Measurements from ENCODE around the gene GAS2. TPM values are rescaled to one million over a fixed set of nuclear protein-coding genes. Genes with fewer than 3 reads are reported as not detected.

The GAS2 gene
- polyA plus RNA-seq, 1 donor = 10.9 TPM

DNA sequence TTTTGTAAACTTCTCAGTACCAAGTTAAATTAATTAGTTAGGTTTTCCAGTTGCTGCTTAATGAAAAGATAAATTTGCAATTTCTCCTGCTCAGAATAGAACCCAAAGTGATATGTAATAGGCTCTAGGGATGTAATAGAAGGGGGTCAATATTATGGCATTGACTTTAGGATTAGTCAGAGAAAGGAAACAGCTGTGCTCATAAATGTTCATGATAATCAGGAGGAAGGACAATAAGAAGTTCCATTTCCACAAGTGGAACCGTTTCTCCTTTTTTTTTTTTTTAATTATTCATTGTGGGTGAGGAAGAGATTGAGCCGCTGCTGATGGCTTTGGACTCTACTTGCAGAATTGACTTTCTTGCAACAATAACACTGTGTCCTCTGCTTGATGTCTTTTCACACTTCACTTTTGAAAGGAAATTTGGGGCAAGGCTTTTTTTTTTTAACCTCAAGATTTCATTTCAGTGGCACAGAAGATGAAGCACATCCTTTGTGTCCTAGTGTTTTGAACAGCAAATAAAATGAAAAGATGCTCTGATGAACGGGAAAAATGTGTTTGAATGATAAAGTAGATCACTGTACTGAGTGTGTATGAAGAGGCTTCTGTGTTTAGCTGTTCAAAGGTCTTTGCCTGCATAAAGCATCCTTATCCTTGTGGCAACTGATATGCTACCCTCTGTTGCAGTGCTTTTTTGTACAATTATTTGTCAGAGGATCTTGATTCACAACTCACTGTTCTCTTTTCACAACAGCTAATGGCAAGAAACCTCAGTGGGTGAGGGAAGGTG is 62.4 kb downstream of the GAS2 start:
- no peak for DNase-seq (ENCODE audit: low read depth)

DNA sequence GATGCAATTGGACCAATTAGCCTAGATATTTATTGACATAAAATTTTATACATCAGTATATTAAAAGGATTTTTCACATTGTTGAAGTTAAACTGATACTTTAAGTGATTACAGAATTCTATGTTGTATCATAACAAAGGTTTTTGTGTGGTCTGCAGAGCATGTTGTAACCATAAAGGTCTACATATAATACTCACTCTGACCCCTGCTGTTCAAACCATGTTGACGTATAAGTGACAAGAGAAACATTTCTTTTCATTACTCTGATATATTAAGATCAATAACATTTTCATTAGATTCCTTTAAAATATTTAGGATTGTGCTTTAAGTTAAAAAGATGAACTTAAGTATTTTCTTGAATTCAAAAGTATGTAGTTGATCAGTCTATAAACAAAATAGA is 63.9 kb downstream of the GAS2 start:
- DNase-seq (ENCODE audit: low read depth) = no peak

DNA sequence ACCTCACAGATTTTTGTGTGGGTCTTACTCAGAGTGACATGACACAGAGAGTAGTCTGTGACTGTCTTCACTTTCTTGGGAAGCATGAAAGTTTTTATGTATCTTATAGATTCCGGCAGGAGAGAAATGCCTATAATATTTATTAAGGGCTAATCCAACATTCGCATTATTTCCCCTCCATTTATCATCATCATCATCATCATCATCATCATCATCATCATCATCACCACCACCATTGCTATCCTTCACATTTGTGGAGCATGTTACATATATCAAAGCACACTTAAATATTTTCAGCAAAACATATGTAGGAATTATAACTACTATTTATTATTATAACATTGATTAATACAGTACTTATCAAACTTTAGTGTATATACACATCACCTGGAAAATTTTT is 66.2 kb downstream of the GAS2 start:
- DNase-seq (ENCODE audit: low read depth) = no peak

DNA sequence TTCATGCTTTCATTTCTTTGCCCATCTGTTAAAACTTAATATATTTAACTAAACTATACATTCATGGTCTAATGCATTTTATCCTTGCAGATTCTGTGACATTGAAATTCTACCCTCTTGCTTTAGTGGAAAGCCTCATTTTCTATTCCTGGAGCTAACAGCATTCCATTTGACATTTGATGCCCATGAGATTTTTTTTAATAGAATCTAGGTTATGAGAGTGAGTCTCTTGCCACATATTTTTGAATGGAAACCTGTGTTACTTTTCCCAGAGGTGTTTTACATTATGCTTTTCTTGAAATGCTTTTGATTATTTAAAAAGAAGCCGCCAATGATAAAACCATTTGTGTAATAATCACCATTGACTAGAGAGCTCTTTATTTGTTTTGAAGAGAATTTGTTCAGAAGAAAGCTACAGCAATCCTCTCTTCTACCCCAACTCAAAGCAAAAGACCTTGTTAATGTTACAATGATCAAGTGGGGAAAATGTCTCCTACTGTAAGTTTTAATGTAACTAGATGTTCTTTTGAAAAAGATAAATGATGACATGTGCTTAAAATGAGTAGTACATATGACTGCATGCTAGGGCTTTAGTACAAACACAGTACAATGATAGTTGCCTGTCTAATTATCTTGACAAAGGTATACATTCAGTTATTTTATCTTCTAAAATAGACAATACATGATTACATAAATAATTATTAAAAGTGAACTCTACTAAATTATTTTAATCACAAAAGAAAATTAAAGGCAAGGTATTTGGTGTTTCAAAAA is 67.3 kb downstream of the GAS2 start:
- DNase-seq (ENCODE audit: low read depth) = no peak

DNA sequence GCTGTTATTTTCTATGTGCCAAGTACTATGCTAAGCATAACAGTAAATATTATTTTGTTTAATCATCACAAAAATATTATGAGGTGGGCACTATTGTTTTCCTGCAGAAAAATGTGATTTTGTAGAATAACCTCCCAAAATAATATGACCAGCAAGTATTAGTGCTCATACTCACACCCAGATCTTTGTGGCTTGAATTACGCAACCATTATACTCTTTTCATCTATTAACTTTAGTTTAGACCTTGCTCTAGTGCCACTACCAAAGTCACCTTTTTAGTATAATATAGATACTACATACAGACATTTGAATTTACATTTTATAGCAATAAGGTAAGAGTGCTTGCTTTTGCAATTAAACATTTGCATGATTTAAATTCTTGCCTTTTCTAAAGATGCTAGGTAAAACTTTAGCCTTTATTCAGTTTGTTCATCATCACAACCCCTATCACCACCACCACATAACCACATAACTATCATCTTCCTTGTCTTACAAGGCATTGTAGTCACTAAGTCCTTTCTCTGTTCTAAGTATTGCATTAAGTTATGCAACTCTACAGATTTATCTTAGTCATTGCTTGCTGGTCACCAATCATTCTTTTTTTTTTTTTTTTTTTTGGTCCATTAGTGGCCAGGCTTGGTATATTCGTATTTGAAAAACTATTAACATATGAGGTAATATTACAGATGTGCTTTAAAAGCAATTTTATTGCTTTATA is 68.4 kb downstream of the GAS2 start:
- DNase-seq (ENCODE audit: low read depth) = no peak

DNA sequence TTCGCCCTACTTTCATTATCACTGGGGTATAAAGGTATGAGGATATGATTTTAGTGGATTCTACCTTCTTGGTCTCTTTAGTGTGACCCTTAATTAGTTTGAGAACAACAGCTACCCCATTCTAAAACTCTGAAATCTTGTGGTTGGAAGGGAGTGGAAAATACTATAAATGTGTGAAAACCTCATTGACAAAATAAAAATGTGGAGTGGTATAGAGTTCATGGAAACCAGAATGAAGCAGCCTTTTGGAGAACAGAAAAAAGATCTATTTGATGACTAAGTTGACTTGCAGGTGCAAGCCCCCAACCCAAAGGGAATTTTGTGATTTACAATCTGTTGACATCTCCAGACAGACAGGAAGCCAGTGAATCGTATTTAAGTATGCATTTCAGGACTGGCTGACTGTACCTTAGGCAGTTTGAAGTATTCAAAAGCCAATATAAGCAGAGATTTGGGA is 75.8 kb downstream of the GAS2 start:
- DNase-seq (ENCODE audit: low read depth) = no peak

DNA sequence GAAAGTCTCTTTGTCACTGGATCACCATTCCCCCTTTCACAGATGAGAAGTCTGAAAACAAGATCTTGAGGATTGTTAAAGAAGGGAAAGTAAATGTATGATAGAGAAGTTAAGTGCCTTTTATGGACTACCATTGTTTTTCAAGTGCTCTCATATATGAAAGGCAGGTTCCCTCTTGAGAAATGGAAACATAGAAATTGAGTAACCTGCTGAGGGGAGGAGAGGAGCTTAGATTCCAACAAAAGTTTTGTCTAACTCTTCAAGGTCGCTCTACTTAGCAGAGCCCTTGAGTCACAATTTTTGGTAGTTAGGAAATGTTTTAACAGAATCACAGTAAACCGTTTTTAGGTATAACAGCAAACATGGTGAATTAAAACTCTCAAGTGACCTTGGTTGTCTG is 83.1 kb downstream of the GAS2 start:
- no peak for DNase-seq (ENCODE audit: low read depth)

DNA sequence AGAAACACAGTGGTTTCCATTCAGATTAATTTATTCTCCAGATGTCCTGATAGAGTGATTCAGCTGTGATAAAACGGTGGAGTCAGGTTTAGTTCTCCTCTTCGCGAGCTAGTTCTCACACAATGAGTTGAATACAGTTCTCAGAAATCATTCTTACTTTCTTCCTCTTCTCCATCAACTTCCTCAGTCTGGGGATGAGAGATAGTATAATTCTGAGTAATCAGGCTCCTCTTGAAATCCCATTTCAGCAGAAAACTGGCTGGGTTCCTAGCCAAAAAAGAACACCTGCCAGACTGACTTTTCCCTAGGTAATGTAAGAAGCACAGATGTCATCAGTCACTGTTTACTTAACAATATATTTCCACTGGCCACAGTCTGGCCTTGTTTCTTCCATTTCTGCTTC is 86.5 kb downstream of the GAS2 start:
- DNase-seq (ENCODE audit: low read depth) = no peak

DNA sequence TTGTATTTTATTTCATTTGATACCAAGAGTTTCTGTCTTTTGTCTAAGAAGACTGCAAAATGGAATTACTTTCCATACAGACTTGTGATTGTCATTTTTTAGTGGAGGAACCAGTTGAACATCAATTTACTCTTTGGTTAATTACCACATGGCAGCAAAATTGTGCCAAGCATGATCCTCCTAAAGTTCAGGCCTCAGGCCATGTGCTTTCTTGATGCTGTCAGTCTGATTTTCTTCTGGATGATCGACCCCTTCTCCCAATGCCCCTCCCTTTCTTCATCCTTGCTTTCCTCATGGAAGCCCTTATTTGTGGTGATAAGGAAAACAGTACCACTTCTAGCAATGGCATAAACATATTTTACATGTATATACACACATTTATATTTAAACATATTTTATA is 87.0 kb downstream of the GAS2 start:
- DNase-seq (ENCODE audit: low read depth) = no peak

DNA sequence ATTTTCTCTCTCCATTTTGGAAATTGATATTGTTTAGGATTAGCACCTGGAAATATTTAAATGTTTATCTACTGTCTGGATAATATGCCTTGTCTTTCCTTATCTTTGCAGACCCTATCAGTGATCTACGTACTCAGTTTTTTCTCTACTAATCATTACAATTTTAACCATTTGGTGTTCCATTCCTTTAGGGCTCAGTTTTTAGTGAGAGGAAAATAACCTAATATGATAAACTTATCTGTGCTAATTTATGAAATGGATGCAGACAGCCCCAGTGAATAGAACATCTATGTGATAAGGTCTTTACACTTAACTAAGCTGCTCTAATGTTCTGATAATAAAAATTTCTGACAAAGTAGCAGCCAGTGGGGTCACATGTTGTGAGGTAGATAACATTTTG is 94.7 kb downstream of the GAS2 start:
- DNase-seq (ENCODE audit: low read depth) = no peak

DNA sequence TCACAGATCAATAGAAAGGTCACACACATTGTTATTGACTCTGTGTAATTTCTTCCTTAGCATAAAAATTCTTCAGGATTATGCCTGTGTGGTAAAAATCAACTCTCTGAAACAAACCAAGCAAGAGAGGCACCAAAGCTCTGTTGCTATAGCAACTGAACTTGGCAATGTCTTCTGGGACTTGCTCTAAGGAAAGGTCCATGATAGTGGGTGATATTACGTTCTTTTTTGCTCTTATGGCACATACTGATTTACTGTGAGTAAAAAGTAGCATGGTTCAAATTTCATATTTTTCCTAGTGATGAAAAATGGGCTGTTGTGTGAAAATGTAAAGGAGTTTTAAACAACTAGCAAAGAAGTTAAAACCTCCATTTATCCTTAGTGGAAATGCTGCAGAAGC is 96.8 kb downstream of the GAS2 start:
- no peak for DNase-seq (ENCODE audit: low read depth)

DNA sequence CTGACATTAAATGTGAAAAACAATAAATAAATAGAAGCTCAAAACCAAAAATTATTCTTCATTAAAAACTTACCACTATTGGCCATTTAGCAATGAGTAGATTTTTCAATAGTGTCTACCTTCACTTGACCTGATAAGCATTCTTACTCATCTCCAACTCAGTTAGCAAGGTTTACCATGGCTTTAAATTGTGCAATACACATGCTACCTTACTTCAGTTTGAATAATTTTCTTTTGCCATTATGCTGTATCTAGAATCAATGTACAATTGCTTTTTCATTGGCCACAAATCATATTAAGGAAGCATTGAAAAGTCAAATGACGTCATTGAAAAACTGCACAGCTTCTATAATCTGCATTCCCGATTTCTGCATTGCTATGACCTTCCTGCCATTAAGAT is 98.3 kb downstream of the GAS2 start:
- DNase-seq (ENCODE audit: low read depth) = no peak

DNA sequence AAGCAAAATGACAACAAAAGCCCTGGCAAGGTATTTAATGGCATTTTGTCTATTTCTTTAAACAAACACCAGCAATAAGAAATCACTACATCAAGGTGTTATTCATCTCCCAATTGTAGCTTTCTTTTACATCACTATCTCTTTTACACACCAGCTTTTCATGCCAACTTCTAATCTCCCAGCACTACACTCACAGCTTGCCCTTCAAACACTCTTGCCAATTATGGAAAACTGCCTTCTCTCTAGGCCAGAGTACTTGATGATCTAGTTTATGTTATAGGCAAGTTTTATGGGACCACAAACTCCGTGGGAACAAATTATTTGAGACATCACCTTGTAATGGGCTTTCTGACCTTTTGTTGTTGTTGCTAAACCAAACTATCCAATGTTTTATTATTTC is 101.9 kb downstream of the GAS2 start:
- DNase-seq (ENCODE audit: low read depth) = no peak

DNA sequence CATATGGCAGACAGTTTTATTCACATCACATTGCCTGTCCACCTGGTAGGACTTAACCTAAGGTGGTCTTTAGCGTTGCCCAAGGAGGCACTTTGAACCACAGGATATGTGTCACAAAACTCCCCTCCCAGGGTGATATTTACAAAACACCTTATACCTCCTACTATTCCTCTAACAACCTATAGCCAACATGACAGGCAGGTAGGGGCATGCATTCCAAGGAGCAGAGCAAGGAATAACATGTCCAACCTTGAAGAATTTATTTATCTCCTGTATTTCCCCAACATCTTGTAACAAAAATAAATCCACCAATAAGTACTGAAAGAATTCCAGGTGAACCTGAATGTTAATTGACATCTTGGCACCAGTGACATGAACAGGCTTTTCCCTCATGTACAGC is 102.7 kb downstream of the GAS2 start:
- no peak for DNase-seq (ENCODE audit: low read depth)

DNA sequence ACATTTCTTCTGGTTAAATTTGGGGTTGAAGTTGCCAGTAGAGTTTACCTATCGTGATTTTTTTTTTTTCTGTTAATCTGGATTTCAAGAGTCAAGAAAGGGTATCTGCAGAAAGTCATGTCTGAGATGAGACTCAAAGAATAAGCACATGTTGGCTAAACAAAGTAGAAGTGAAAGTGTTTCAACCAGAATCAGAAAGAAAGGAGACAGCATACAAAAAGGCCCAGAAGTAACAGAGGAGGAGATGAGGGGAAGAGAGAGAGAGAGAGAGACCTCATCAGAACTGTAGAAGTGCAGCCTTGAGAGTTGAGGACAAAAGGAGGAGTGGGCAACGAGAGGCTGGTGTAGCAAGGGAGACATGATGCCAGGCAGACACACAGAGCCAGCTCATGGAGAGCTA is 108.3 kb downstream of the GAS2 start:
- DNase-seq (ENCODE audit: low read depth) = no peak

DNA sequence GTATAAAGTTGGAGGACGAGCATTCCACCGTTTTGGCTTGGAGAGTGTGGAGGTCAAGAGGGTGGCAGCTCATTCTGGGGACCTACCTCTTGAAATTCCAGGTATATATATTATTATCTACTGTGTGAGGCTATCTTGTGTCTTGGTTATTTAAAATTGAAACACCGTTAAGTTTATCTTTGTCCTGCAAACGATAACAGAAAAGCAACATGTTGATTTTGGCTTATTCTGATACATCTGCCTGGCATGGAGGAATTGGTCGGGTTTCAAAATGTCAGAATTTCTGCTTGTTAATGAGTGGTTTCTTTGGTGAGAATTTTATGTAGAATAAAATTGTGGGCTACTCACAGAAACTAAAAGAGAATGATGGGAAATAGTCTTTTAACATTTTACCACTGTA is 108.8 kb downstream of the GAS2 start:
- no peak for DNase-seq (ENCODE audit: low read depth)

DNA sequence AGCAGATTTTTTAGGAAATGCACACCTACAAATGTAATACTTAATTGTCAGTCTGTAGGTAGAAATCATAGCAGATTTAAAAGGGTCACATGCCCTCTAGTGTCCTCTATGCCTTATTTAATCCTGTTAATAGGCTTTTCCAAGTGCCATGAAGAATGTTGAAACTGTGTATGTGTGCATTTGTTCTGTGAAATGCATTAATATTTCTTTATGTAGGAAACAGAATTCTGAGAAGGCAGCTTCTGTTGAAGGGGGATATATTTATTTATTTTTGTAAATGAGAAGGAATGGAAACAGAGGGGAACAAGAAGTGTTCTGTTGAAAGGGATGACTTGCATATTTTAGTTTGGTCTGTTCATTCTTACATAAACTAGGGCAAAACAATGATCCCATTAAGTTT is 112.2 kb downstream of the GAS2 start:
- DNase-seq (ENCODE audit: low read depth) = no peak

DNA sequence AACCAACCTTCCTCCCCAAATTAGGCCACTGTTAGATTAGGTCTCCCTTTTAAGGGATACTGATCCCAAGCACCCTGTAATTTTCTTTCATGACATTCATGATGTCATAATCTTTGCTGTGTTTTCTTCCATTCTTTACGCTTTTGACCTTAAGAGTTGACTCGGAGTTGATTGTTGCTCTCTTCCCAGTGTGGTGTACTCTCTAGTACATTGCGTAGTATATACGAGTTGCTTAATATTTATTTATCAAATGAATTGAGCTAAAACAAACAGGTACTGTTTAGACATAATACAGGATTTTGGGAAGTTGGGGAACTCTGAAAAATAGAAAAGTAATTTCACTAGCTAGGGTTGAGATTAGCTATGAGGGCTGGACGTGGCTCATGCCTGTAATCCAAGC is 113.4 kb downstream of the GAS2 start:
- no peak for DNase-seq (ENCODE audit: low read depth)

DNA sequence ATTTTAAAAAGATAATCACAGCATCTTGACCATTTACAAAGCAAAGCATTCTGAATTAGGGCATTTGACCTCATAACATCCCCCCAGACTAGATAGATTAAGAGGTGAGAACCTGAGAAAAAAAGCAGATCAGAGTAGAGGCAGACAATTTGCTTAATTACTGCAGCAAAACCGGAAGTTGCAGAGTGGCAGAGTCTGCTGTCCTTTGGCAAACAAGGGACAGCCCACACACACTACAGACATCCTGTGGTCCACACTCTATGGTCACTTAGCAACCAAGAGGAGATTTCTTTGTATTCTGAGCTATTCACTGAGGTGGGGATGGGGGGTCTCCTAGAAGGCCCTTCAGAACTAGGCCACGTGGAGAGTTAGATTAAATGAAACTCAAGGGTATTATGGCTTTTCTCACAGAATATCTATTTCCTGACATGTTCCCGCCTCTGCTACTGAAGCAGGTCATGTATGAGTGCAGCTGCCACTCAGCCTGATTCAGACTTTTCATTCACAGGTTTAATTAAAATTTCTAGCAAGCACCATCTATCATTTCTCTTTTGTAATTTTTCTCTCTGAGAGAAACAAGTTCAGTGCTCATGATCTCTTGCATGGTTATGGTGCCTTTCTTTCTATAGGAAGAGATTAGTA is 114.7 kb downstream of the GAS2 start:
- DNase-seq (ENCODE audit: low read depth) = no peak

DNA sequence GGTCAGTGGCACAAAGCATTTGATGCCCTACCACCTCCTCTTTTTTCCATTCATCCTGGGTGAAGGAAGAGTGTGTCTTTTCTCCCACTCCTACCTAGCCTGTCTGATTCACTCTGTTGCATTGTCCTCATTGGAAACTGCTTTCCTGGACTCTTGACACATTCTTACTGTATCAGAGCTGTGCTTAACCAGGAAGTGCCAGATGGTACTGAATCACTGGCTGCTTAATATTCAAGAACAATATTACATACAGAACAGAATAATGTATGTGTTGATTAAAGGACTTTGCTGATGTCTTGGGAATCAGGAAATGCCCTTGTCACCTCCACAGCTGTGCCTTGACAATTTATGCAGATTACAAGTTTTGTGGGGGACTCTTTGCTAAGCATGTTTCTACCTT is 118.8 kb downstream of the GAS2 start:
- DNase-seq (ENCODE audit: low read depth) = no peak

DNA sequence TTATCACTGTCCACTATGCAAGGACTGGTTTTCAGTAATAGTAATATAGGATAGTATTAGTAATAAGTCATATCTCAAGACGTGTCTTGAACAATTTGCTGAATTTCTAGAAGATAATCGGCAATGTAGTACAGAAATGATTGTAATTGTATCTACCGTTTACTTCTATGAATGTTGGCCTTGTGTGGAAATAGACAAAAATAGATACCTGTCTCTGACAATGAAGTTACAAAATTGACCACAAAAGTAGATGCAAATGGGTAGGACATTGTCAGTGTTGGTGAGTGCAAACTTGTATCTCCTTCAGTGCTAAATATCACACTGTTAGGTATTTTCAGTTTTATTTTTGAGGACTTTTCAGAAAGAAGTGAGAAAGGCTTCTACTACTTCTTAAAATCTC is 120.1 kb downstream of the GAS2 start:
- DNase-seq (ENCODE audit: low read depth) = no peak

DNA sequence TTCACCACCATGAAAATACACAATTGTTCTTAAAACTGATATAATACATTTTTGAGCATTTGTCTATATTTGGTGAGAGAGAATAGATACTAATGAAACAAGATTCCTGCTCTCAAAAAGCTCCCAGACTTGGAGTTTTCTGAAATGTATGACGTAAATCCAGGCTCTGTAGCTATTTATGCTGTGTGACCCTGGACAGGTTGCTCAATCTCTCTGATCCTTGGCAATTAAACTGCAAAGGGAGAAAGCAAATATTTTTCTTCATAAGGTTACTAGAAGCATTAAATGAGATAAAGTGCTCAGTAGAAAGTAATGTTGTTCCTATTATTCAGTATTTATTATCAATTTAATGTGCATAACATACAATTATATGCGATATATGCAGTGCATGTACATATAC is 120.6 kb downstream of the GAS2 start:
- DNase-seq (ENCODE audit: low read depth) = no peak
